Activated CD8-positive, alpha-beta T cell treated with anti-CD3 and anti-CD28 coated beads for 36 hours (primary cell): ENCODE results near the gene SMG6. TPM values are rescaled to one million over a fixed set of nuclear protein-coding genes. Genes with fewer than 3 reads are reported as not detected.
"Not testable (repeated sequence)": the region's sequence is repeated elsewhere in the genome, so short reads cannot be mapped to it uniquely, and the experiment has no call there.

Experiments
- ATAC-seq: fragments of 200-7000 bp; cut with Tn5 transposase; one replicate; pipeline ENCODE4 v1.10.0; 2021; ENCODE audit warnings: mild to moderate bottlenecking, moderate library complexity
- CTCF ChIA-PET: fragments of 350-600 bp; sonication (Branson Sonifier 250); formaldehyde crosslinking; loops from one replicate; lab custom pipeline; 2021; ENCODE audit warnings: antibody characterized with exemption; lab: Charles Lee
- POLR2A ChIA-PET: fragments of 350-600 bp; sonication (Branson Sonifier 250); formaldehyde crosslinking; loops from one replicate; lab custom pipeline; 2021; ENCODE audit warnings: antibody characterized with exemption; lab: Charles Lee
- DNase-seq: peaks from one replicate; pipeline ENCODE4 v3.0.0-alpha.2; 2020
- H3K27ac Mint-ChIP-seq: one replicate; pipeline ENCODE4 v1.8.0; 2021; ENCODE audit warnings: mild to moderate bottlenecking, mixed read lengths
- H3K27me3 Mint-ChIP-seq: one replicate; pipeline ENCODE4 v1.8.0; 2021; ENCODE audit warnings: mixed read lengths
- H3K36me3 Mint-ChIP-seq: one replicate; pipeline ENCODE4 v1.8.0; 2021; ENCODE audit warnings: low read depth, mixed read lengths
- H3K4me1 Mint-ChIP-seq: one replicate; pipeline ENCODE4 v1.8.0; 2021; ENCODE audit warnings: low read depth, mixed read lengths
- H3K4me3 Mint-ChIP-seq: one replicate; pipeline ENCODE4 v1.8.0; 2021; ENCODE audit warnings: mild to moderate bottlenecking, moderate library complexity, mixed read lengths
- H3K9me3 Mint-ChIP-seq: one replicate; pipeline ENCODE4 v1.8.0; 2021; ENCODE audit warnings: mixed read lengths
- intact Hi-C: fragments of 100-400 bp; cut with micrococcal nuclease; formaldehyde crosslinking; loops from one replicate; pipeline ENCODE4 v1.10.0; 2022
- total RNA-seq, 2 experiments: library from RNA; stranded (reverse); gene quantifications; one replicate each; pipeline ENCODE4 v1.2.3, GENCODE V29; 2021
- TF ChIP-seq, protein P1 (sequence below): fragments of 200-600 bp; IDR thresholded peaks from one replicate; pipeline ENCODE4 v1.8.0; 2022; ENCODE audit warnings: antibody characterized with exemption, mild to moderate bottlenecking

The SMG6 gene
- total RNA-seq, 2 experiments from 2014 or later, result 39.6 to 40.4 TPM

DNA sequence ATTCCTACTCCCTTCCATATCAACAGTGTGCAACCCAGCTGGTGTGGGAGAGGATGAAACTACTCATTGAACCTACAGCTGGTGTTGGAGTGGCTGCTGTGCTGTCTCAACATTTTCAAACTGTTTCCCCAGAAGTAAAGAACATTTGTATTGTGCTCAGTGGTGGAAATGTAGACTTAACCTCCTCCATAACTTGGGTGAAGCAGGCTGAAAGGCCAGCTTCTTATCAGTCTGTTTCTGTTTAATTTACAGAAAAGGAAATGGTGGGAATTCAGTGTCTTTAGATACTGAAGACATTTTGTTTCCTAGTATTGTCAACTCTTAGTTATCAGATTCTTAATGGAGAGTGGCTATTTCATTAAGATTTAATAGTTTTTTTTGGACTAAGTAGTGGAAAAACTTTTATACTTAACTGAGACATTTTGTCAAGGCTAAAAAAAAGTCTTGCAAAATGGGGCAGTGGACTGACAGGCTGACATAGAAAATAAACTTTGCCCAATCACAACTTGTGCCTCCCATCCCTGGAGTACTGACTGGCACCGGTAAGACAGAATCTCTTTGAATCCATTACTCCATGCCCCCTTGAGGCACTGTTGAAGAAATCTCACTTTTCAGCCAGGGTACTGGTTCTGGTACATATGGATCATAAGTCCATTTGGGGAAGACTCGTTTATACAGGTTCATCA is 20.2 kb upstream of the SMG6 start:
- Mint-ChIP-seq H3K27me3 (no peaks in the 10 kb centered on the region), H3K9me3 (no peaks in the 10 kb centered on the region), H3K4me1 (peaks cover 3% of the 10 kb centered on the region), H3K4me3 (no peak overlapping the region), H3K27ac (no peak overlapping the region), H3K36me3 (peaks cover 55% of the 10 kb centered on the region)
- POLR2A ChIA-PET, result interaction anchor here (1.5 to 9.0 kb wide), 3 partner anchors 10 to 16 kb away, joined by 3 to 114 read pairs (median 6); partner anchors contain the start of genes SGSM2 and TSR1
- no peak for DNase-seq
- CTCF ChIA-PET, result interaction anchor here (0.7 kb wide), 1 partner anchor 79 kb away, joined by 3 read pairs; no protein-coding TSS in a partner anchor
- ATAC-seq, result no peak
- TF ChIP-seq, protein P1, sequence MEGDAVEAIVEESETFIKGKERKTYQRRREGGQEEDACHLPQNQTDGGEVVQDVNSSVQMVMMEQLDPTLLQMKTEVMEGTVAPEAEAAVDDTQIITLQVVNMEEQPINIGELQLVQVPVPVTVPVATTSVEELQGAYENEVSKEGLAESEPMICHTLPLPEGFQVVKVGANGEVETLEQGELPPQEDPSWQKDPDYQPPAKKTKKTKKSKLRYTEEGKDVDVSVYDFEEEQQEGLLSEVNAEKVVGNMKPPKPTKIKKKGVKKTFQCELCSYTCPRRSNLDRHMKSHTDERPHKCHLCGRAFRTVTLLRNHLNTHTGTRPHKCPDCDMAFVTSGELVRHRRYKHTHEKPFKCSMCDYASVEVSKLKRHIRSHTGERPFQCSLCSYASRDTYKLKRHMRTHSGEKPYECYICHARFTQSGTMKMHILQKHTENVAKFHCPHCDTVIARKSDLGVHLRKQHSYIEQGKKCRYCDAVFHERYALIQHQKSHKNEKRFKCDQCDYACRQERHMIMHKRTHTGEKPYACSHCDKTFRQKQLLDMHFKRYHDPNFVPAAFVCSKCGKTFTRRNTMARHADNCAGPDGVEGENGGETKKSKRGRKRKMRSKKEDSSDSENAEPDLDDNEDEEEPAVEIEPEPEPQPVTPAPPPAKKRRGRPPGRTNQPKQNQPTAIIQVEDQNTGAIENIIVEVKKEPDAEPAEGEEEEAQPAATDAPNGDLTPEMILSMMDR, result no peak
- intact Hi-C loops, result no loop called here

DNA sequence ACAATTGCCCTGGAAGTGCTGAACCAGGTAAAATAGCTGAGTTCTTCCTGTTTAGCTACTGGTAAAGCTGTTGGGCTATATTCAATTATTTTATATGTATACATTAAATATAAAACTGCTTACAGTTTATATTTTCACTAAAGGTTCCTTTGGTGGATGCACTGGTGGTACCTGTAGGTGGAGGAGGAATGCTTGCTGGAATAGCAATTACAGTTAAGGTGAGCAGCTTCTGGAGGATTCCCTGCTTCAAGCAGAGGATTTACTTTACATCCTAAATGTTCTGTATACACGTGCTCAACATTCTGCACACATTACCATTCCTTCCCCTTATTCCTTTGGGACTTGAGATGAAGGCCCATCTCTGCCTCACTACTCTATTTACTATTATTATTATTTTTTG is 17.8 kb upstream of the SMG6 start:
- DNase-seq, result no peak
- ATAC-seq, result no peak
- intact Hi-C loops, result no loop called here
- Mint-ChIP-seq H3K4me1 (peaks cover 3% of the 10 kb centered on the region), H3K4me3 (no peak overlapping the region), H3K27me3 (no peaks in the 10 kb centered on the region), H3K9me3 (no peaks in the 10 kb centered on the region), H3K36me3 (peaks cover 47% of the 10 kb centered on the region), H3K27ac (no peak overlapping the region)
- ChIA-PET CTCF (interaction anchor here (0.7 to 1.0 kb wide), 3 partner anchors 10 to 95 kb away, joined by 3 to 5 read pairs (median 4); partner anchors contain the start of gene SGSM2), POLR2A (interaction anchor here (0.9 to 9.0 kb wide), 4 partner anchors 12 to 61 kb away, joined by 3 to 114 read pairs (median 3); partner anchors contain the start of genes SGSM2, SMG6, SRR and TSR1)
- TF ChIP-seq, protein P1, result no peak

DNA sequence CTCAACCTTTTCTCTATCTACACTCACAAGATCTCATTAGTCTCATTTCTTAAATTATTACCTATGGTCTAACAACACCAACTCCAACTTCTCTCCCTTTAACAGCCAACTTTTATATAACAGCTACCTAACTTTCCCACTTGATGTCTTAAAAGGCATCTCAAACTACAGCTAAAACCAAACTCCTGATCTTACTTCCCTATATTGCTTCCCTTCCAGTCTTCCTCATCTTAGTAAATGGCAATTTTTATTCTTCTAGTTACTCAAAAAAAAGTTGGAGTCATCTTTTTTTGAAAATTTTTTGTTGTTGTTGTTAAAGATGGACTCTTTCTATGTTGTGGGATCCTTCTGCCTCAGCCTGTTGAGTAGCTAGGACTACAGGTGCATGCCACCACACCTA is 15.5 kb upstream of the SMG6 start:
- CTCF ChIA-PET, result no interaction called here
- ATAC-seq (no peak), DNase-seq (no peak)
- TF ChIP-seq, protein P1, result no peak
- peaks cover 31% of the 10 kb centered on the region for H3K36me3 Mint-ChIP-seq
- H3K4me1 Mint-ChIP-seq, result no peaks in the 10 kb centered on the region
- POLR2A ChIA-PET, result interaction anchor here (1.3 to 9.0 kb wide), 2 partner anchors 11 to 15 kb away, joined by 3 to 114 read pairs; partner anchors contain the start of genes SGSM2 and TSR1
- intact Hi-C loops, result no loop called here
- H3K4me3 Mint-ChIP-seq, result no peak overlapping the region
- no peak overlapping the region for H3K27ac Mint-ChIP-seq
- no peaks in the 10 kb centered on the region for H3K27me3 Mint-ChIP-seq
- no peaks in the 10 kb centered on the region for H3K9me3 Mint-ChIP-seq

DNA sequence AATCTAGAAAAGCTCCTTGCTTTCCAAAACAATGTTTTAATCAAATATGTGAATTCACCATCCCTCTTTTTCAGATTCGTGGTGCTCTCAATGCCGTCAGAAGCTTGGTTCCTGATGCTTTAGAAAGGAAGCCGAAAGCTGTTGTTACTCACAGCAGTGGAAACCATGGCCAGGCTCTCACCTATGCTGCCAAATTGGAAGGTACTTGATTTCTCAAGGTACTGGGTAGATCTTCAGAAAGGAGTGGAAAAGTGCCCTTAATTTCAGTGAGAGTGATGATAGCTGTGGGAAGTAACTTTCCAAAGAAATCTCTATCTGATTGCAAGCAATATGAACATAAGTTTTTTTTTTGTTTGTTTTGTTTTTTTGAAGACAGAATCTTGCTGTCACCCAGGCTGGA is 14.2 kb upstream of the SMG6 start:
- no peaks in the 10 kb centered on the region for H3K4me1 Mint-ChIP-seq
- CTCF ChIA-PET, result no interaction called here
- no peak overlapping the region for H3K4me3 Mint-ChIP-seq
- H3K27ac Mint-ChIP-seq, result no peak overlapping the region
- no peaks in the 10 kb centered on the region for H3K9me3 Mint-ChIP-seq
- DNase-seq (no peak), ATAC-seq (no peak)
- intact Hi-C loops, result no loop called here
- POLR2A ChIA-PET, result interaction anchor here (0.6 to 9.0 kb wide), 3 partner anchors 14 to 30 kb away, joined by 3 to 114 read pairs (median 4); partner anchors contain the start of genes SGSM2, SMG6, SRR and TSR1
- H3K36me3 Mint-ChIP-seq, result peaks cover 18% of the 10 kb centered on the region
- H3K27me3 Mint-ChIP-seq, result no peaks in the 10 kb centered on the region
- TF ChIP-seq, protein P1, result no peak

DNA sequence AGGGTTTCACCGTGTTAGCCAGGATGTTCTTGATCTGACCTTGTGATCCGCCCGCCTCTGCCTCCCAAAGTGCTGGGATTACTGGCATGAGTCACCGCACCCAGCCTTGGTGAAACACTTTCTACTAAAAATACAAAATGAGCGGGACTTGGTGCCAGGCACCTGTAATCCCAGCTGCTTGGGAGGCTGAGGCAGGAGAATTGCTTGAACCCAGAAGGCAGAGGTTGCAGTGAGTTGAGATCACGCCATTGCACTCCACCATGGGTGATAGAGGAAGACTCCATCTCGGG is 13.3 kb upstream of the SMG6 start:
- POLR2A ChIA-PET, result interaction anchor here (9.0 kb wide), 1 partner anchor 17 kb away, joined by 114 read pairs; the partner anchor contains the start of genes SGSM2 and TSR1
- H3K4me1 Mint-ChIP-seq, H3K27ac Mint-ChIP-seq, ATAC-seq, DNase-seq, CTCF ChIA-PET, H3K27me3 Mint-ChIP-seq, H3K9me3 Mint-ChIP-seq, intact Hi-C loops, H3K4me3 Mint-ChIP-seq: not testable (repeated sequence)
- peaks cover 12% of the 10 kb centered on the region for H3K36me3 Mint-ChIP-seq
